ENCODE data around the gene CBX5. TPM values are rescaled to one million over a fixed set of nuclear protein-coding genes. Genes with fewer than 3 reads are reported as not detected.

CBX5 gene
- total RNA-seq, 2 donors from 2014 or later: 230 to 341 TPM

GRCh38 chr12:54207539-54208294 lies 72.2 kb downstream of the CBX5 start:
- Histone ChIP-seq H3K27me3 (ENCODE audit: control insufficient read depth, insufficient read depth, low read length, poor library complexity, severe bottlenecking) (peaks cover 55% of the 10 kb centered on the region), H3K4me3 (ENCODE audit: low read length) (no peak overlapping the region), H3K4me1 (ENCODE audit: control insufficient read depth, insufficient read depth, low read length) (no peaks in the 10 kb centered on the region), H3K36me3 (ENCODE audit: control insufficient read depth, insufficient read depth, low read length) (no peaks in the 10 kb centered on the region), H3K9me3 (ENCODE audit: control insufficient read depth, low read length) (no peaks in the 10 kb centered on the region), H3K27ac (ENCODE audit: low read depth, low read length) (no peak overlapping the region), H3K9ac (ENCODE audit: extremely low read depth, low read length, poor library complexity, severe bottlenecking) (no peak overlapping the region)
- Mint-ChIP-seq H3K4me3 (no peak overlapping the region), H3K4me1 (peaks cover 11% of the 10 kb centered on the region), H3K9me3 (no peaks in the 10 kb centered on the region), H3K36me3 (ENCODE audit: low read depth) (no peaks in the 10 kb centered on the region), H3K27ac (no peak overlapping the region), H3K27me3 (ENCODE audit: insufficient read depth) (peaks cover 89% of the 10 kb centered on the region)
- peak; percentile 99 for DNase-seq
- TF ChIP-seq CTCF (conservative IDR thresholded peaks at IDR 0.05): peak; percentile 93
- 41 to 64% methylated on average over 7 to 16 of the region's 16 CpGs for WGBS, 2 experiments (ENCODE audit: insufficient coverage in 1 of 2, insufficient read length in 1 of 2)

- Mint-ChIP-seq H3K4me3 (no peak overlapping the region), H3K4me1 (peaks cover 11% of the 10 kb centered on the region), H3K27ac (no peak overlapping the region), H3K9me3 (no peaks in the 10 kb centered on the region), H3K27me3 (ENCODE audit: insufficient read depth) (peaks cover 89% of the 10 kb centered on the region), H3K36me3 (ENCODE audit: low read depth) (no peaks in the 10 kb centered on the region)
- Histone ChIP-seq H3K4me1 (ENCODE audit: control insufficient read depth, insufficient read depth, low read length) (no peaks in the 10 kb centered on the region), H3K9me3 (ENCODE audit: control insufficient read depth, low read length) (no peaks in the 10 kb centered on the region), H3K27ac (ENCODE audit: low read depth, low read length) (no peak overlapping the region), H3K36me3 (ENCODE audit: control insufficient read depth, insufficient read depth, low read length) (no peaks in the 10 kb centered on the region), H3K9ac (ENCODE audit: extremely low read depth, low read length, poor library complexity, severe bottlenecking) (no peak overlapping the region), H3K4me3 (ENCODE audit: low read length) (no peak overlapping the region), H3K27me3 (ENCODE audit: control insufficient read depth, insufficient read depth, low read length, poor library complexity, severe bottlenecking) (peaks cover 53% of the 10 kb centered on the region)
- TF ChIP-seq CTCF (conservative IDR thresholded peaks at IDR 0.05): no peak
- 0 to 52% methylated on average over 1 of the region's 1 CpG for WGBS, 2 experiments (ENCODE audit: insufficient coverage in 1 of 2, insufficient read length in 1 of 2)
- DNase-seq: no peak
These were observed 73.1 kb downstream of the CBX5 start for GRCh38 chr12:54206791-54207190.

GRCh38 chr12:54204316-54204715 lies 75.6 kb downstream of the CBX5 start:
- H3K27ac Mint-ChIP-seq: no peak overlapping the region
- no peaks in the 10 kb centered on the region for H3K9me3 Mint-ChIP-seq
- Histone ChIP-seq H3K4me3 (ENCODE audit: low read length) (no peak overlapping the region), H3K9me3 (ENCODE audit: control insufficient read depth, low read length) (no peaks in the 10 kb centered on the region), H3K9ac (ENCODE audit: extremely low read depth, low read length, poor library complexity, severe bottlenecking) (no peak overlapping the region), H3K27ac (ENCODE audit: low read depth, low read length) (no peak overlapping the region), H3K36me3 (ENCODE audit: control insufficient read depth, insufficient read depth, low read length) (no peaks in the 10 kb centered on the region), H3K4me1 (ENCODE audit: control insufficient read depth, insufficient read depth, low read length) (no peaks in the 10 kb centered on the region), H3K27me3 (ENCODE audit: control insufficient read depth, insufficient read depth, low read length, poor library complexity, severe bottlenecking) (peaks cover 72% of the 10 kb centered on the region)
- no peak for TF ChIP-seq CTCF (conservative IDR thresholded peaks at IDR 0.05)
- WGBS, 2 experiments (ENCODE audit: insufficient coverage in 1 of 2, insufficient read length in 1 of 2): 67 to 87% methylated on average over 6 to 7 of the region's 7 CpGs
- H3K4me1 Mint-ChIP-seq: no peaks in the 10 kb centered on the region
- H3K36me3 Mint-ChIP-seq (ENCODE audit: low read depth): no peaks in the 10 kb centered on the region
- H3K27me3 Mint-ChIP-seq (ENCODE audit: insufficient read depth): peaks cover 92% of the 10 kb centered on the region
- DNase-seq: no peak
- no peak overlapping the region for H3K4me3 Mint-ChIP-seq
